ENCODE data around the gene TRIM52. TPM values are rescaled to one million over a fixed set of nuclear protein-coding genes. Genes with fewer than 3 reads are reported as not detected.

TRIM52 gene
- total and polyA plus RNA-seq, 2 of the 4 experiments (the other 2 are of a cell fraction): 2.3 to 6.9 TPM

GRCh38 chr5:181217803-181218062, 43.2 kb downstream of the TRIM52 start:
- Histone ChIP-seq H4K5ac (ENCODE audit: low read depth, low read length) (no peak overlapping the region), H3K4me3 (ENCODE audit: insufficient read depth, low read depth, low read length) (peak overlapping the region; percentile 55), H2BK120ac (ENCODE audit: low read depth, low read length) (no peak overlapping the region), H3K79me1 (ENCODE audit: low read depth in 1 of 2, low read length in 2 of 2) (no peaks in the 10 kb centered on the region), H3K56ac (ENCODE audit: extremely low read depth, insufficient read depth, low read length) (no peak overlapping the region), H3K9ac (ENCODE audit: low read depth, low read length) (no peak overlapping the region), H3K9me1 (ENCODE audit: insufficient read depth, low read length) (peaks cover 8% of the 10 kb centered on the region; the same call in 1 of the 2 replicates), H4K8ac (ENCODE audit: low read depth in 2 of 2, low read length in 2 of 2) (no peak overlapping the region), H3K9me3 (ENCODE audit: control insufficient read depth, insufficient read depth, low read length) (no peaks in the 10 kb centered on the region), H3K23ac (ENCODE audit: low read depth, low read length) (peak overlapping the region; percentile 14; the same call in 1 of the 2 replicates), H2AK9ac (replicated peaks; ENCODE audit: low read depth, low read length, poor library complexity) (peak overlapping the region; percentile 62), H3K4me1 (ENCODE audit: control insufficient read depth, insufficient read depth, low read length) (0 out of 2 replicates have a peak, but pooled peaks cover 2% of the 10 kb centered on the region), H3K18ac (ENCODE audit: low read depth, low read length) (no peak overlapping the region), H3K4me2 (ENCODE audit: low read depth, low read length) (peak overlapping the region; percentile 93), H2BK5ac (ENCODE audit: low read depth, low read length, poor library complexity, severe bottlenecking) (no peak overlapping the region), H3K14ac (replicated peaks; ENCODE audit: low read depth, low read length) (no peak overlapping the region), H2BK20ac (ENCODE audit: low read depth, low read length) (no peak overlapping the region), H3K27me3 (ENCODE audit: control insufficient read depth, insufficient read depth, low read length) (no peaks in the 10 kb centered on the region; the same call in 1 of the 2 replicates), H2AK5ac (ENCODE audit: low read depth, low read length) (no peak overlapping the region), H3K4ac (ENCODE audit: low read depth, low read length) (no peak overlapping the region), H2AFZ (replicated peaks; ENCODE audit: low read length, poor library complexity) (peak overlapping the region; percentile 87), H3K27ac (ENCODE audit: insufficient read depth, low read length) (no peak overlapping the region), H2BK15ac (ENCODE audit: low read depth, low read length) (no peak overlapping the region), H3K36me3 (ENCODE audit: control insufficient read depth, insufficient read depth, low read length) (no peaks in the 10 kb centered on the region), H4K20me1 (ENCODE audit: insufficient read depth, low read length) (peaks cover 15% of the 10 kb centered on the region), H4K91ac (ENCODE audit: insufficient read depth, low read depth, low read length) (no peak overlapping the region)
- in situ Hi-C loops (cut with MboI; ENCODE audit: low sequenced_read_pairs) (no loop called here), dilution Hi-C loops (cut with HindIII; ENCODE audit: low sequenced_read_pairs, unreplicated experiment) (no loop called here), intact Hi-C loops (cut with micrococcal nuclease) (loop anchor here (1.0 kb wide), 2 partner anchors 10 to 26 kb away; no protein-coding TSS in a partner anchor)
- 13% methylated on average over 7 of the region's 13 CpGs; no CpG with 5 or more reads in 1 of the 2 experiments for WGBS, 2 experiments (ENCODE audit: extremely low coverage in 2 of 2, insufficient read length in 1 of 2)
- POLR2A ChIA-PET (ENCODE audit: unreplicated experiment): no interaction called here
- ATAC-seq (ENCODE audit: low read depth): no peak
- CTCF ChIA-PET: no interaction called here
- DNase-seq: no peak
- no TSS peak for BruUV-seq (replicated peaks)
- no peak for TF ChIP-seq SMC3 (IDR thresholded peaks at IDR 0.05; ENCODE audit: low read depth, low read length)
- no peak for TF ChIP-seq RAD21 (IDR thresholded peaks at IDR 0.05; ENCODE audit: low read length)
- TF ChIP-seq MXI1 (IDR thresholded peaks at IDR 0.05; ENCODE audit: borderline replicate concordance, low read depth, low read length): no peak
- no peak for TF ChIP-seq NFE2L2 (IDR thresholded peaks at IDR 0.05; ENCODE audit: low read depth, low read length)
- no peak for TF ChIP-seq CEBPB (IDR thresholded peaks at IDR 0.05; ENCODE audit: low read depth, low read length)
- no peak for TF ChIP-seq POLR2A (IDR thresholded peaks at IDR 0.05; ENCODE audit: low read depth, low read length)
- TF ChIP-seq MAZ (IDR thresholded peaks at IDR 0.05; ENCODE audit: borderline replicate concordance, low read depth, low read length): no peak
- TF ChIP-seq FOS (IDR thresholded peaks at IDR 0.05; ENCODE audit: low read depth, low read length): no peak
- no peak for TF ChIP-seq CHD1 (IDR thresholded peaks at IDR 0.05; ENCODE audit: low read depth, low read length)
- no peak for TF ChIP-seq MAFK (IDR thresholded peaks at IDR 0.05; ENCODE audit: low read depth, low read length)
- TF ChIP-seq RFX5 (IDR thresholded peaks at IDR 0.05; ENCODE audit: low read depth, low read length): no peak
- TF ChIP-seq BHLHE40 (IDR thresholded peaks at IDR 0.05; ENCODE audit: low read depth, low read length): no peak
- no peak for TF ChIP-seq RCOR1 (IDR thresholded peaks at IDR 0.05; ENCODE audit: insufficient replicate concordance, low read length)
- no peak for TF ChIP-seq CTCF (conservative IDR thresholded peaks at IDR 0.05; ENCODE audit: low read depth, low read length)
- TF ChIP-seq ELK1 (IDR thresholded peaks at IDR 0.05; ENCODE audit: borderline replicate concordance, low read depth, low read length): no peak
- TF ChIP-seq, protein P1, sequence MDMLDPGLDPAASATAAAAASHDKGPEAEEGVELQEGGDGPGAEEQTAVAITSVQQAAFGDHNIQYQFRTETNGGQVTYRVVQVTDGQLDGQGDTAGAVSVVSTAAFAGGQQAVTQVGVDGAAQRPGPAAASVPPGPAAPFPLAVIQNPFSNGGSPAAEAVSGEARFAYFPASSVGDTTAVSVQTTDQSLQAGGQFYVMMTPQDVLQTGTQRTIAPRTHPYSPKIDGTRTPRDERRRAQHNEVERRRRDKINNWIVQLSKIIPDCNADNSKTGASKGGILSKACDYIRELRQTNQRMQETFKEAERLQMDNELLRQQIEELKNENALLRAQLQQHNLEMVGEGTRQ (IDR thresholded peaks at IDR 0.05; ENCODE audit: low read depth, low read length): no peak

Data from IMR-90 (cell line).